Measurements from ENCODE around the gene AQP3. TPM values are rescaled to one million over a fixed set of nuclear protein-coding genes. Genes with fewer than 3 reads are reported as not detected.

The AQP3 gene
- total RNA-seq, 2 experiments from 2014 or later = 7.2 to 8.1 TPM

- intact Hi-C loops (cut with micrococcal nuclease) = no loop called here
- Mint-ChIP-seq H3K27me3 (ENCODE audit: low read depth) (no peaks in the 10 kb centered on the region), H3K36me3 (ENCODE audit: low read depth) (no peaks in the 10 kb centered on the region), H3K27ac (no peak overlapping the region), H3K9me3 (no peaks in the 10 kb centered on the region), H3K4me1 (ENCODE audit: low read depth) (peaks cover 5% of the 10 kb centered on the region), H3K4me3 (no peak overlapping the region)
- no peak for DNase-seq
- CTCF ChIA-PET = interaction anchor here (0.8 to 2.8 kb wide), 3 partner anchors 8 to 28 kb away, joined by 4 to 13 read pairs (median 6); partner anchors contain the start of gene AQP3
Measured at GRCh38 chr9:33438926-33439680, 8.3 kb downstream of the AQP3 start.

GRCh38 chr9:33437898-33438297, 9.5 kb downstream of the AQP3 start:
- Mint-ChIP-seq H3K36me3 (ENCODE audit: low read depth) (no peaks in the 10 kb centered on the region), H3K27ac (no peak overlapping the region), H3K9me3 (no peaks in the 10 kb centered on the region), H3K27me3 (ENCODE audit: low read depth) (no peaks in the 10 kb centered on the region), H3K4me1 (ENCODE audit: low read depth) (peaks cover 5% of the 10 kb centered on the region), H3K4me3 (no peak overlapping the region)
- DNase-seq = no peak
- intact Hi-C loops (cut with micrococcal nuclease) = no loop called here
- CTCF ChIA-PET = interaction anchor here (0.7 to 2.8 kb wide), 5 partner anchors 10 to 63 kb away, joined by 4 to 13 read pairs (median 5); partner anchors contain the start of gene AQP3

- intact Hi-C loops (cut with micrococcal nuclease) = no loop called here
Measured at GRCh38 chr9:33437205-33437604, 10.2 kb downstream of the AQP3 start.

GRCh38 chr9:33436445-33436844, 10.9 kb downstream of the AQP3 start:
- H3K27ac Mint-ChIP-seq = no peak overlapping the region
- H3K27me3 Mint-ChIP-seq (ENCODE audit: low read depth) = no peaks in the 10 kb centered on the region
- H3K36me3 Mint-ChIP-seq (ENCODE audit: low read depth) = no peaks in the 10 kb centered on the region
- CTCF ChIA-PET = interaction anchor here (1.9 to 3.7 kb wide), 3 partner anchors 17 to 61 kb away, joined by 5 to 19 read pairs (median 5); no protein-coding TSS in a partner anchor
- H3K4me3 Mint-ChIP-seq = no peak overlapping the region
- peaks cover 7% of the 10 kb centered on the region for H3K4me1 Mint-ChIP-seq (ENCODE audit: low read depth)
- intact Hi-C loops (cut with micrococcal nuclease) = no loop called here
- DNase-seq = no peak
- no peaks in the 10 kb centered on the region for H3K9me3 Mint-ChIP-seq

More at GRCh38 chr9:33437205-33437604, 10.2 kb downstream of the AQP3 start:
- Mint-ChIP-seq H3K4me1 (ENCODE audit: low read depth) (peaks cover 5% of the 10 kb centered on the region), H3K36me3 (ENCODE audit: low read depth) (no peaks in the 10 kb centered on the region), H3K27ac (no peak overlapping the region), H3K4me3 (no peak overlapping the region), H3K27me3 (ENCODE audit: low read depth) (no peaks in the 10 kb centered on the region), H3K9me3 (no peaks in the 10 kb centered on the region)
- CTCF ChIA-PET = interaction anchor here (0.9 to 2.8 kb wide), 4 partner anchors 10 to 62 kb away, joined by 4 to 13 read pairs (median 4); partner anchors contain the start of gene AQP3
- DNase-seq = no peak

GRCh38 chr9:33435821-33436277, 11.5 kb downstream of the AQP3 start:
- no peaks in the 10 kb centered on the region for H3K27me3 Mint-ChIP-seq (ENCODE audit: low read depth)
- CTCF ChIA-PET = interaction anchor here (1.0 to 3.7 kb wide), 4 partner anchors 17 to 61 kb away, joined by 4 to 19 read pairs (median 5); no protein-coding TSS in a partner anchor
- intact Hi-C loops (cut with micrococcal nuclease) = no loop called here
- no peaks in the 10 kb centered on the region for H3K36me3 Mint-ChIP-seq (ENCODE audit: low read depth)
- H3K4me1 Mint-ChIP-seq (ENCODE audit: low read depth) = peaks cover 7% of the 10 kb centered on the region
- H3K27ac Mint-ChIP-seq = no peak overlapping the region
- no peaks in the 10 kb centered on the region for H3K9me3 Mint-ChIP-seq
- no peak overlapping the region for H3K4me3 Mint-ChIP-seq
- no peak for DNase-seq

- no peak overlapping the region for H3K27ac Mint-ChIP-seq
- CTCF ChIA-PET = interaction anchor here (0.8 to 3.7 kb wide), 4 partner anchors 18 to 59 kb away, joined by 3 to 19 read pairs (median 4); no protein-coding TSS in a partner anchor
- intact Hi-C loops (cut with micrococcal nuclease) = no loop called here
- no peak for DNase-seq
- H3K9me3 Mint-ChIP-seq = no peaks in the 10 kb centered on the region
- H3K4me3 Mint-ChIP-seq = no peak overlapping the region
- no peaks in the 10 kb centered on the region for H3K36me3 Mint-ChIP-seq (ENCODE audit: low read depth)
- H3K27me3 Mint-ChIP-seq (ENCODE audit: low read depth) = no peaks in the 10 kb centered on the region
- H3K4me1 Mint-ChIP-seq (ENCODE audit: low read depth) = peaks cover 7% of the 10 kb centered on the region
Measured at GRCh38 chr9:33434317-33435105, 12.9 kb downstream of the AQP3 start.

GRCh38 chr9:33433871-33434270, 13.5 kb downstream of the AQP3 start:
- CTCF ChIA-PET = interaction anchor here (0.7 to 3.7 kb wide), 5 partner anchors 16 to 59 kb away, joined by 3 to 19 read pairs (median 5); no protein-coding TSS in a partner anchor
- no peak overlapping the region for H3K27ac Mint-ChIP-seq
- no peak for DNase-seq
- H3K9me3 Mint-ChIP-seq = no peaks in the 10 kb centered on the region
- H3K4me1 Mint-ChIP-seq (ENCODE audit: low read depth) = peaks cover 7% of the 10 kb centered on the region
- no peaks in the 10 kb centered on the region for H3K27me3 Mint-ChIP-seq (ENCODE audit: low read depth)
- H3K36me3 Mint-ChIP-seq (ENCODE audit: low read depth) = no peaks in the 10 kb centered on the region
- intact Hi-C loops (cut with micrococcal nuclease) = no loop called here
- H3K4me3 Mint-ChIP-seq = no peak overlapping the region

- Mint-ChIP-seq H3K27ac (no peak overlapping the region), H3K4me3 (no peak overlapping the region), H3K4me1 (ENCODE audit: low read depth) (peaks cover 2% of the 10 kb centered on the region), H3K27me3 (ENCODE audit: low read depth) (no peaks in the 10 kb centered on the region), H3K36me3 (ENCODE audit: low read depth) (no peaks in the 10 kb centered on the region), H3K9me3 (no peaks in the 10 kb centered on the region)
- CTCF ChIA-PET = interaction anchor here (0.8 to 1.7 kb wide), 2 partner anchors 16 to 35 kb away, joined by 3 to 8 read pairs; no protein-coding TSS in a partner anchor
- intact Hi-C loops (cut with micrococcal nuclease) = no loop called here
- no peak for DNase-seq
Measured at GRCh38 chr9:33431420-33431819, 16.0 kb downstream of the AQP3 start.

GRCh38 chr9:33430942-33431341, 16.5 kb downstream of the AQP3 start:
- no peaks in the 10 kb centered on the region for H3K9me3 Mint-ChIP-seq
- no peaks in the 10 kb centered on the region for H3K27me3 Mint-ChIP-seq (ENCODE audit: low read depth)
- H3K36me3 Mint-ChIP-seq (ENCODE audit: low read depth) = no peaks in the 10 kb centered on the region
- CTCF ChIA-PET = interaction anchor here (0.8 kb wide), 1 partner anchor 36 kb away, joined by 3 read pairs; no protein-coding TSS in a partner anchor
- peaks cover 2% of the 10 kb centered on the region for H3K4me1 Mint-ChIP-seq (ENCODE audit: low read depth)
- intact Hi-C loops (cut with micrococcal nuclease) = no loop called here
- H3K27ac Mint-ChIP-seq = no peak overlapping the region
- no peak overlapping the region for H3K4me3 Mint-ChIP-seq
- DNase-seq = no peak

GRCh38 chr9:33429256-33429985, 18.0 kb downstream of the AQP3 start:
- no peaks in the 10 kb centered on the region for H3K36me3 Mint-ChIP-seq (ENCODE audit: low read depth)
- no peak overlapping the region for H3K4me3 Mint-ChIP-seq
- CTCF ChIA-PET = no interaction called here
- H3K27ac Mint-ChIP-seq = no peak overlapping the region
- peaks cover 2% of the 10 kb centered on the region for H3K4me1 Mint-ChIP-seq (ENCODE audit: low read depth)
- no peak for DNase-seq
- intact Hi-C loops (cut with micrococcal nuclease) = no loop called here
- H3K9me3 Mint-ChIP-seq = no peaks in the 10 kb centered on the region
- H3K27me3 Mint-ChIP-seq (ENCODE audit: low read depth) = no peaks in the 10 kb centered on the region

- intact Hi-C loops (cut with micrococcal nuclease) = no loop called here
- DNase-seq = no peak
- CTCF ChIA-PET = interaction anchor here (0.6 to 1.2 kb wide), 3 partner anchors 11 to 67 kb away, joined by 3 to 6 read pairs (median 4); no protein-coding TSS in a partner anchor
- H3K9me3 Mint-ChIP-seq = no peaks in the 10 kb centered on the region
- H3K27ac Mint-ChIP-seq = no peak overlapping the region
- peaks cover 2% of the 10 kb centered on the region for H3K4me1 Mint-ChIP-seq (ENCODE audit: low read depth)
- H3K36me3 Mint-ChIP-seq (ENCODE audit: low read depth) = no peaks in the 10 kb centered on the region
- H3K4me3 Mint-ChIP-seq = no peak overlapping the region
- no peaks in the 10 kb centered on the region for H3K27me3 Mint-ChIP-seq (ENCODE audit: low read depth)
Measured at GRCh38 chr9:33426843-33427293, 20.5 kb downstream of the AQP3 start.
